Epidermal melanocyte (primary cell): ENCODE results near the gene ABLIM1.
A peak's percentile ranks its signal among the peaks of the same experiment; 100 is the strongest.
"Not testable (repeated sequence)": the region's sequence is repeated elsewhere in the genome, so short reads cannot be mapped to it uniquely, and the experiment has no call there.

ENCODE experiments used
- DNase-seq: peaks from one replicate; pipeline ENCODE4 v3.0.0; 2011; ENCODE audit warnings: low spot score; ENCODE audit not compliant: insufficient read length

ABLIM1 gene

GRCh38 chr10:114658175-114658574, at the start of gene ABLIM1:
ABLIM1 (minus strand) TSS chr10:114658275; CDS start chr10:114658200, 75 bp downstream.
- no peak for DNase-seq

DNA sequence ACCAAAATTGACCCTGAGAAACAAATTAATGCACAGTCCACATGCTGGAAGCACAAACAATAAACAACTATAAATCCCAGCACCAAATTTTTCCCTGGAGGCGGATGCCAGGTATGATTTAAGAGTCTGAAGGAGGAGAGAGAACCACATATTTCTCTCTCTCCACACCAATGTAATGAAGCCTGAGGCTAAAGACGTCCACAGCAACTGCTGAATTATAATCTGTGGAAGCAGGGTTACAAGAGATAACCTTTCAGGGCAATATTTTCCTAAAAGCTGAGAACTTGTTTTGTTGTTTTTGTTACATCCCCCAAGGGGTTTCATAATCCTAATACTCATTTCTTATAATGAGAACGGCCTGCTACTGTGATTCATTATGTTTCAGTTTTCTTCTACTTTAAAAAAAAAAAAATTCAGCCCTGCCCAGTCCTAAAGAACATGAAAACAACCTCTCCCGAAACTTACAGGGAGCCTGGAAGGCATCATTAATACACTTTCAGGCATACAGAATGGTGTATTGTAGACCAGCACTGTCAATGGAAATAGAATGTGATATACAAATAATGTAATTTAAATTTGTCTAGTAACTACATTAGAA, 48.5 kb upstream of the ABLIM1 start:
- no peak for DNase-seq

DNA sequence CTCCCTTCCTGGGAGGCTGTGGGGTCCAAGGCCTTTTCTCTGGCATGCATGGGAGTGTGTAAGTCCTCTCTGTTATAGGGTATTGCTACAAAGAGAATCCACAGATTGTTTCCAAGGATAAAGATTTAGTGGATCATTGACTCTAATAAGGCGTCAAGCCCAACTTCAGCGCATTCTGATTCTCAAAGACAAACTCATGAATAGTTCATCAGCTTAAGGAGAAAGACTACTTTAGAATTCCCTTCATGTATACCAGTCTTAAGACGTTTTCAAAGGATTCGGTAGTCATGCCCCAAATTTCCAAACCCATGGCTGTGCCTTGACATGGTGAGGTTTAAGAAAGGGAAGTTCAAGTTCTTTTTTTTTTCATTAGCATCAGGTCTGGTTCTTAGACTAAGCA, 46.6 kb upstream of the ABLIM1 start:
- no peak for DNase-seq

DNA sequence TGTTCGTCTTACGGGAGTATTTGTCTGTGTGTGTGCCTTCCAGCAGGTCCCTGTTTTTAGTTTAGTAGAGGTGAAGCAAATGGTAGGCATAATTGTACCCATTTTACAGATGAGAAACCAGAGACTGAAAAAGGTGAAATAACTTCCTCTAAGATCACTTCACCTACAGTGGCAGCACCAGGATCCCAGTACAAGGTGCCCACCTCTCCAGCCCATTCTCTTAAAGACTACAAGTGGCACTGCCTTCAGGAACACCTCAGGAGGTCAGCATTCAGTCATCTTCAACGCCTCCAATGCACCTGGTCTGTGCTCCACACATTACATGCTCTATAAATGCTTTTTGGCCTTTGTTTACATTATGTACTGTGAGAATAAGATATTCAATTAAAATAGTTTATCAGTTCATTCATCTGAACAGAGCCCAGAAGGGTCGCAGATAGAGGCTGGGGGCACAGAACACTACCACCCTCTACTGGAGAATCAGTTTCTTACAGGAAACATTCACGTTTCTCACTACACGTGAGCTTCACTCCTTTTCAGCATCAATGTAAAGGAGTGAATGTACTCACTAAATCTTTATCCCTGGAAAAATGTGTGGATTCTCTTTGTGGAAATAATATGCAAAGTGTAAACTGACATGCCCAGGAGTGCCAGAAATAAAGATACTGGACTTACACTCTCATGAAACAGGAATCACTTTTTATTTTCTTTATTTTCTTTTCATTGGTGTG, 45.5 kb upstream of the ABLIM1 start:
- no peak for DNase-seq

GRCh38 chr10:114698271-114699061, 40.4 kb upstream of the ABLIM1 start:
- no peak for DNase-seq

DNA sequence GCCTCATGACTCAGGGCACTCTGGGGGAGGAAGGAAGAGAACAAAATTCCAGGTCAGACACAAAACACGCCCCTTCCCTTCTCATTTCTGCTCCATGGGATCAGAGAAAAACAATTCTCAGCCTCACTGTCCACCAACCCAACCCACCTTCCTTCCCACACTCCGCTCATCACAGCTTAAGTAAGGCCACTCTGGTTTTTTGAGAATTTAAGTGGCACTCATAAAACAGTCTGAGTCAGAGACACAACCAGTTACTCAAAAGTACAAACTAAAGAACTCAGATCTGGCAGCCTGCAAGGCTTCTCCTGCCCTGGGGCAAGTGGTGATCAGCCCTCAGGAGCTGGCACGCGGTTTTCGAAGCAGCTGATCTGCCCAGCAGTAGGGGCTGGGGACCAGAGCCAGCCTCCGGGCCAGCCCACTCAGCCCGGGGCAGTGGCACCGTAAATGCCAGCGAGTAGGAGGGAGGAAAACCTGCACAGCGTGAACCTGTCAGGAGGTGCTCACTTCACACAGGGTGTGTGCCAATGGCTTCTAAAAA, 39.1 kb upstream of the ABLIM1 start:
- DNase-seq: no peak

- not testable (repeated sequence) for DNase-seq
Measured at GRCh38 chr10:114696301-114696700, 38.2 kb upstream of the ABLIM1 start.

- no peak for DNase-seq
Measured at GRCh38 chr10:114694752-114695151, 36.7 kb upstream of the ABLIM1 start.

GRCh38 chr10:114694062-114694461, 36.0 kb upstream of the ABLIM1 start:
- DNase-seq: no peak

- peak; percentile 54 for DNase-seq
Measured at GRCh38 chr10:114691442-114691941, 33.4 kb upstream of the ABLIM1 start.

- DNase-seq: no peak
Measured at GRCh38 chr10:114688786-114689185, 30.7 kb upstream of the ABLIM1 start.

- DNase-seq: no peak
Measured at GRCh38 chr10:114687459-114687858, 29.4 kb upstream of the ABLIM1 start.

- no peak for DNase-seq
Measured at GRCh38 chr10:114686013-114686412, 27.9 kb upstream of the ABLIM1 start.

- no peak for DNase-seq
Measured at GRCh38 chr10:114685456-114685855, 27.4 kb upstream of the ABLIM1 start.

DNA sequence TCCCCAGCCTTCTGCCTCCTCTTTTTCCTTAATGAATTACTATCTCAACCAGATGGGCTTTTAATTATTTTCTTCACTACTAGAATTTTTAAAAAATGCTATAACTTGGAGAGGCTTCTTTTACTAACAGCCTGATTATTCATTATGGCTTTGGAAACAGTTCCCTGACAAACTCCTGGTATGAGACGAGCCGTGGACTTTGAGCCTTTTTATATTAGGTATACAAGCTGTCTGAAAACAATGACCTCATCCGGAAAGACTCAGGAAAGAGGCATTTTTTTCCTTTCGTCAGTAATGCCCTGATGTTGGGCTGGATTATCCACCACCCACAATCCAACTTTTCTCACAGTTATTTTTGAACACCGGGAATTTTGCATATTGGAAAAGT, 26.7 kb upstream of the ABLIM1 start:
- DNase-seq: no peak

- DNase-seq: no peak
Measured at GRCh38 chr10:114684084-114684821, 26.2 kb upstream of the ABLIM1 start.

GRCh38 chr10:114683593-114683992, 25.5 kb upstream of the ABLIM1 start:
- no peak for DNase-seq

- no peak for DNase-seq
Measured at GRCh38 chr10:114683162-114683561, 25.1 kb upstream of the ABLIM1 start.

- no peak for DNase-seq
Measured at GRCh38 chr10:114682532-114682931, 24.5 kb upstream of the ABLIM1 start.

GRCh38 chr10:114682121-114682520, 24.0 kb upstream of the ABLIM1 start:
- DNase-seq: no peak

GRCh38 chr10:114681542-114681941, 23.5 kb upstream of the ABLIM1 start:
- DNase-seq: no peak
